ENCODE results near the gene CLDN19.

The CLDN19 gene

DNA sequence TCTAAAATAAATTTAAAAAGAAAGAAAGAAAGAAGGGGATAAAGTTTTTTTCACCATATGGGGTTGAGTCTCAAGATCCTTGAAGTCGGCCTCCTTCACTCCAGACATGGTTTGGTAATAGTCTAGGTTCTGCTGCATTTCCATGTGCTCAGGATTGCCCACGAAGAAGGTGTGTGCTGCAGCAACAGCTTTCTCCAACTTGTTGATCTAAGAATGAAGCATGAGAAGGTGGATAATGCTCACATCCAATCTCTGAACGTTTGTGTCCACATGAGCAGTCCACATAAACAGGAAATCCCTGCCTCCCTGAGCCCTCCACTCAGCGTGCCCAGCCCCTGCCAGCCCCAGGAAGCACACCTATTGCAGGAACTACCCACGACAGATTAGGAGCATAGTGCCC lies 22.2 kb upstream of the CLDN19 start:
- H3K9me3 ChIP-seq (ENCODE audit: severe bottlenecking), result no peaks in the 10 kb centered on the region
- ATAC-seq (ENCODE audit: low read depth), result no peak
- no peaks in the 10 kb centered on the region for H3K27me3 ChIP-seq (ENCODE audit: insufficient read depth, poor library complexity, severe bottlenecking)
- H3K4me1 ChIP-seq (ENCODE audit: insufficient read depth, poor library complexity, severe bottlenecking), result no peaks in the 10 kb centered on the region
- no peak overlapping the region for H3K27ac ChIP-seq (ENCODE audit: poor library complexity, severe bottlenecking)
- peaks cover 22% of the 10 kb centered on the region for H3K36me3 ChIP-seq (ENCODE audit: low read depth)
- no peak overlapping the region for H3K4me3 ChIP-seq (ENCODE audit: severe bottlenecking)
- TF ChIP-seq, protein P1, sequence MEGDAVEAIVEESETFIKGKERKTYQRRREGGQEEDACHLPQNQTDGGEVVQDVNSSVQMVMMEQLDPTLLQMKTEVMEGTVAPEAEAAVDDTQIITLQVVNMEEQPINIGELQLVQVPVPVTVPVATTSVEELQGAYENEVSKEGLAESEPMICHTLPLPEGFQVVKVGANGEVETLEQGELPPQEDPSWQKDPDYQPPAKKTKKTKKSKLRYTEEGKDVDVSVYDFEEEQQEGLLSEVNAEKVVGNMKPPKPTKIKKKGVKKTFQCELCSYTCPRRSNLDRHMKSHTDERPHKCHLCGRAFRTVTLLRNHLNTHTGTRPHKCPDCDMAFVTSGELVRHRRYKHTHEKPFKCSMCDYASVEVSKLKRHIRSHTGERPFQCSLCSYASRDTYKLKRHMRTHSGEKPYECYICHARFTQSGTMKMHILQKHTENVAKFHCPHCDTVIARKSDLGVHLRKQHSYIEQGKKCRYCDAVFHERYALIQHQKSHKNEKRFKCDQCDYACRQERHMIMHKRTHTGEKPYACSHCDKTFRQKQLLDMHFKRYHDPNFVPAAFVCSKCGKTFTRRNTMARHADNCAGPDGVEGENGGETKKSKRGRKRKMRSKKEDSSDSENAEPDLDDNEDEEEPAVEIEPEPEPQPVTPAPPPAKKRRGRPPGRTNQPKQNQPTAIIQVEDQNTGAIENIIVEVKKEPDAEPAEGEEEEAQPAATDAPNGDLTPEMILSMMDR (IDR thresholded peaks at IDR 0.05; ENCODE audit: poor library complexity, severe bottlenecking), result no peak
- no peak for DNase-seq (ENCODE audit: low spot score)

DNA sequence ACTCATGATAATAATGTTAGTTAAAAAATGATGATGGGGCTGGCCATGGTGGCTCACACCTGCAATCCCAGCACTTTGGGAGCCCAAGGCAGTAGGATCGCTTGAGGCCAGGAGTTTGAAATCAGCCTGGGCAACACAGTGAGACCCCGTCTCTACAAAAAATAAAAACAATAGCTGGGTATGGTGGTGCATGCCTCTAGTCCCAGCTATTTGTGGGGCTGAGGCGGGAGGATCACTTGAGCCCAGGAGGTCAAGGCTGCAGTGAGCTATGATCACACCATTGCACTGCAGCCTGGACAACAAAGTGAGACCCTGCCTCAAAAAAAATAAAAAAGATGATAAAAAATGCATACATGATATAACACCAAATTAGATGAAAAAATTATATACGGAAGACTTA lies 21.5 kb upstream of the CLDN19 start:
- DNase-seq (ENCODE audit: low spot score) (no peak), ATAC-seq (ENCODE audit: low read depth) (no peak)
- H3K4me3 ChIP-seq (ENCODE audit: severe bottlenecking), result no peak overlapping the region
- no peaks in the 10 kb centered on the region for H3K9me3 ChIP-seq (ENCODE audit: severe bottlenecking)
- H3K27me3 ChIP-seq (ENCODE audit: insufficient read depth, poor library complexity, severe bottlenecking), result no peaks in the 10 kb centered on the region
- H3K4me1 ChIP-seq (ENCODE audit: insufficient read depth, poor library complexity, severe bottlenecking), result no peaks in the 10 kb centered on the region
- peaks cover 24% of the 10 kb centered on the region for H3K36me3 ChIP-seq (ENCODE audit: low read depth)
- no peak overlapping the region for H3K27ac ChIP-seq (ENCODE audit: poor library complexity, severe bottlenecking)
- TF ChIP-seq, protein P1 (IDR thresholded peaks at IDR 0.05; ENCODE audit: poor library complexity, severe bottlenecking), result no peak

- Histone ChIP-seq H3K4me1 (ENCODE audit: insufficient read depth, poor library complexity, severe bottlenecking) (no peaks in the 10 kb centered on the region), H3K27ac (ENCODE audit: poor library complexity, severe bottlenecking) (no peak overlapping the region), H3K27me3 (ENCODE audit: insufficient read depth, poor library complexity, severe bottlenecking) (no peaks in the 10 kb centered on the region), H3K9me3 (ENCODE audit: severe bottlenecking) (no peaks in the 10 kb centered on the region), H3K4me3 (ENCODE audit: severe bottlenecking) (no peak overlapping the region), H3K36me3 (ENCODE audit: low read depth) (peaks cover 47% of the 10 kb centered on the region)
- TF ChIP-seq, protein P1 (IDR thresholded peaks at IDR 0.05; ENCODE audit: poor library complexity, severe bottlenecking), result no peak
- ATAC-seq (ENCODE audit: low read depth) (no peak), DNase-seq (ENCODE audit: low spot score) (no peak)
Observed at GRCh38 chr1:42759114-42759513, 19.1 kb upstream of the CLDN19 start.

- ATAC-seq (ENCODE audit: low read depth) (no peak), DNase-seq (ENCODE audit: low spot score) (no peak)
- Histone ChIP-seq H3K4me3 (ENCODE audit: severe bottlenecking) (no peak overlapping the region), H3K9me3 (ENCODE audit: severe bottlenecking) (no peaks in the 10 kb centered on the region), H3K27ac (ENCODE audit: poor library complexity, severe bottlenecking) (no peak overlapping the region), H3K27me3 (ENCODE audit: insufficient read depth, poor library complexity, severe bottlenecking) (no peaks in the 10 kb centered on the region), H3K36me3 (ENCODE audit: low read depth) (peaks cover 50% of the 10 kb centered on the region), H3K4me1 (ENCODE audit: insufficient read depth, poor library complexity, severe bottlenecking) (no peaks in the 10 kb centered on the region)
- TF ChIP-seq, protein P1 (IDR thresholded peaks at IDR 0.05; ENCODE audit: poor library complexity, severe bottlenecking), result no peak
Observed at GRCh38 chr1:42758641-42759040, 18.6 kb upstream of the CLDN19 start.

DNA sequence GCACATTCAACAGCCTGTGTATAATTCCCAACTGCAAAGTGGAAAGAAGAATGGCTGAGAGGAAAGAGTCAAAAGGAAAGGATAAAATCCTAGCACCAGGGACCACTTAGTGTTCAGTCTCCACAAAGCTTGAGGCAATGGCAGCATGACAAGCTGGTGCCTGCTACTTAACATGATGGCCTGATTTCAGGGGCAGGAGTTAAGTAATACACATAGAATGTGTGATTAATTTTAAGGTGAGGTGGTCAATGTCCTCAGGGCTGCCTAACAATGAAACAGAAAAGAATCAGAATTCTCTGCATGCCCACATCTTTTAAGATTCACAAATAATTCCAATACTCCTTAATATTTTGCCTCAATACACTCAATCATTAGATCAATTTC lies 17.8 kb upstream of the CLDN19 start:
- H3K4me1 ChIP-seq (ENCODE audit: insufficient read depth, poor library complexity, severe bottlenecking), result no peaks in the 10 kb centered on the region
- TF ChIP-seq, protein P1 (IDR thresholded peaks at IDR 0.05; ENCODE audit: poor library complexity, severe bottlenecking), result no peak
- no peak for ATAC-seq (ENCODE audit: low read depth)
- H3K9me3 ChIP-seq (ENCODE audit: severe bottlenecking), result no peaks in the 10 kb centered on the region
- no peak overlapping the region for H3K4me3 ChIP-seq (ENCODE audit: severe bottlenecking)
- H3K27me3 ChIP-seq (ENCODE audit: insufficient read depth, poor library complexity, severe bottlenecking), result no peaks in the 10 kb centered on the region
- no peak overlapping the region for H3K27ac ChIP-seq (ENCODE audit: poor library complexity, severe bottlenecking)
- H3K36me3 ChIP-seq (ENCODE audit: low read depth), result peaks cover 57% of the 10 kb centered on the region
- DNase-seq (ENCODE audit: low spot score), result no peak
